GM12892 (cell line): ENCODE data around the gene SMARCB1.

ENCODE experiments used
- POLR2A ChIP-seq: IDR thresholded peaks from 2 replicates; pipeline ENCODE4 v1.6.1; 2011; ENCODE audit warnings: low read depth, low read length, control low read depth
- POLR2AphosphoS5 ChIP-seq: IDR thresholded peaks from 2 replicates; pipeline ENCODE4 v1.6.1; 2011; ENCODE audit warnings: low read depth, low read length, control low read depth
- TAF1 ChIP-seq: IDR thresholded peaks from 2 replicates; pipeline ENCODE4 v1.6.1; 2011; ENCODE audit warnings: low read depth, mild to moderate bottlenecking, control low read depth, low read length, borderline replicate concordance

GRCh38 chr22:23824476-23825245 lies 37.9 kb downstream of the SMARCB1 start:
- TF ChIP-seq POLR2A (no peak), POLR2AphosphoS5 (no peak), TAF1 (no peak)
